ENCODE results near the gene TUBA8.

GRCh38 chr22:18064636-18065035 lies 46.0 kb upstream of the TUBA8 start:
- TF ChIP-seq, protein P1, sequence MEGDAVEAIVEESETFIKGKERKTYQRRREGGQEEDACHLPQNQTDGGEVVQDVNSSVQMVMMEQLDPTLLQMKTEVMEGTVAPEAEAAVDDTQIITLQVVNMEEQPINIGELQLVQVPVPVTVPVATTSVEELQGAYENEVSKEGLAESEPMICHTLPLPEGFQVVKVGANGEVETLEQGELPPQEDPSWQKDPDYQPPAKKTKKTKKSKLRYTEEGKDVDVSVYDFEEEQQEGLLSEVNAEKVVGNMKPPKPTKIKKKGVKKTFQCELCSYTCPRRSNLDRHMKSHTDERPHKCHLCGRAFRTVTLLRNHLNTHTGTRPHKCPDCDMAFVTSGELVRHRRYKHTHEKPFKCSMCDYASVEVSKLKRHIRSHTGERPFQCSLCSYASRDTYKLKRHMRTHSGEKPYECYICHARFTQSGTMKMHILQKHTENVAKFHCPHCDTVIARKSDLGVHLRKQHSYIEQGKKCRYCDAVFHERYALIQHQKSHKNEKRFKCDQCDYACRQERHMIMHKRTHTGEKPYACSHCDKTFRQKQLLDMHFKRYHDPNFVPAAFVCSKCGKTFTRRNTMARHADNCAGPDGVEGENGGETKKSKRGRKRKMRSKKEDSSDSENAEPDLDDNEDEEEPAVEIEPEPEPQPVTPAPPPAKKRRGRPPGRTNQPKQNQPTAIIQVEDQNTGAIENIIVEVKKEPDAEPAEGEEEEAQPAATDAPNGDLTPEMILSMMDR (conservative IDR thresholded peaks at IDR 0.05 in 1 of 2, IDR thresholded peaks at IDR 0.05 in 1 of 2; ENCODE audit: low read depth in 1 of 2, low read length in 2 of 2), result no peak
- no peak for TF ChIP-seq EZH2 (IDR thresholded peaks at IDR 0.05; ENCODE audit: low read length, missing control alignments)

Measured in fibroblast of lung (primary cell).